Osteocyte (in vitro differentiated cells): ENCODE data around the gene ACSF3. TPM values are rescaled to one million over a fixed set of nuclear protein-coding genes. Genes with fewer than 3 reads are reported as not detected.

ENCODE experiments used
- DNase-seq: peaks from one replicate; pipeline ENCODE4 v3.0.0; 2021; ENCODE audit warnings: mixed read lengths; ENCODE audit not compliant: unreplicated experiment; ENCODE audit errors: extremely low spot score
- H3K27ac Mint-ChIP-seq: one replicate; pipeline ENCODE4 v1.8.0; 2021; ENCODE audit warnings: mild to moderate bottlenecking, mixed read lengths; ENCODE audit not compliant: unreplicated experiment
- H3K27me3 Mint-ChIP-seq: one replicate; pipeline ENCODE4 v1.8.0; 2021; ENCODE audit warnings: mixed read lengths; ENCODE audit not compliant: unreplicated experiment
- H3K36me3 Mint-ChIP-seq: one replicate; pipeline ENCODE4 v1.8.0; 2021; ENCODE audit warnings: mixed read lengths; ENCODE audit not compliant: unreplicated experiment
- H3K4me1 Mint-ChIP-seq: one replicate; pipeline ENCODE4 v1.8.0; 2021; ENCODE audit warnings: mixed read lengths; ENCODE audit not compliant: unreplicated experiment
- H3K4me3 Mint-ChIP-seq: one replicate; pipeline ENCODE4 v1.8.0; 2021; ENCODE audit warnings: mild to moderate bottlenecking, moderate library complexity, mixed read lengths; ENCODE audit not compliant: unreplicated experiment
- H3K9me3 Mint-ChIP-seq: one replicate; pipeline ENCODE4 v1.8.0; 2021; ENCODE audit warnings: mixed read lengths; ENCODE audit not compliant: unreplicated experiment
- CTCF ChIP-seq: fragments of 200-600 bp; sonication (generic); IDR thresholded peaks from 2 replicates; pipeline ENCODE4 v1.5.0; 2021; ENCODE audit warnings: antibody characterized with exemption, mild to moderate bottlenecking, moderate library complexity
- total RNA-seq: library from RNA; stranded (reverse); gene quantifications from 2 replicates; pipeline ENCODE4 v1.2.1, GENCODE V29; 2021

Gene ACSF3
- total RNA-seq, 1 donor from 2014 or later: 33.5 TPM

- H3K4me3 Mint-ChIP-seq: peak overlapping the region; percentile 10
- DNase-seq: no peak
Measured at GRCh38 chr16:89172528-89173173, 79.0 kb downstream of the ACSF3 start.

GRCh38 chr16:89173174-89173921 lies 79.7 kb downstream of the ACSF3 start:
- Mint-ChIP-seq H3K36me3 (no peaks in the 10 kb centered on the region), H3K9me3 (no peaks in the 10 kb centered on the region), H3K4me3 (no peak overlapping the region), H3K27me3 (peaks cover 3% of the 10 kb centered on the region), H3K27ac (no peak overlapping the region), H3K4me1 (peaks cover 23% of the 10 kb centered on the region)
- no peak for TF ChIP-seq CTCF
- DNase-seq: no peak

More at GRCh38 chr16:89172528-89173173, 79.0 kb downstream of the ACSF3 start:
- Mint-ChIP-seq H3K9me3 (no peaks in the 10 kb centered on the region), H3K27me3 (peaks cover 3% of the 10 kb centered on the region), H3K36me3 (no peaks in the 10 kb centered on the region), H3K4me1 (peaks cover 23% of the 10 kb centered on the region), H3K27ac (no peak overlapping the region)
- no peak for TF ChIP-seq CTCF

DNA sequence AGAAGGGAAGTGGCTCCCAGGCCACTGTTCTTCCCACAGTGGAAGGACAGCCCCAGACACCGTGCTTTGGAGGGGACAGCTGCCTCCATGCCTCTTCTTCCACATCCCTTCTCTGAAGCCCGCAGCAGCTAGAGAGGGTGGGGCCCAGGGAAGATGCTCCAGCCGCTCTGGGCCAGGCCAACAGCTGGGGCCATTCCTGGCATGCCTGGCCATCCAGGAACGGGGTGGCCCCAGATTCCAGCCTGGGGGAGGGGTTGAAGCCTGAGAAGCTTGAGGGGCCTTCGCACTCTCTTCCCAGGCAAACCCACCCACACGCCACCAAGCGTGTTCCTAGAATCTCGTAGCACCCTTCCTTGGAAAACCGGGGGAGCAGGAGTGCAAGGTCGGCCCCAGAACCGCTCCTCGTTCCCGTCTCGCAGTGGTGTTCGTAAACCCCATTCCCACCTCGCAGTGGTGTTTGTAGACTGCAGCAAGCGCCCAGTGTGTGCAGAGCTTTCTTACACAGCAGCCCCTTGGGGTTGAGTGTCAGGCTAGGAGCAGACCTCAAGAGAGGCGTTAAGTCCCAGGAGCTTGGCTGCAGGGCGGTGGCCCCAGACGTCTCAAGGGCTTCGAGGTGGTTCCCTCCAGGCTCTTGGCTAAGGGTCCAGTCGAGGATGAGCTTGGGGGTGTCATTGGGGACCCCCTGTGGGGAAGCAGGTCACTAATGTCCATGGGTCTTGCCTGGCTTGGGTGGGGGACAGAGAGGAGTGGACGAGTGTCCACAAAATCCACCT lies 80.6 kb downstream of the ACSF3 start:
- H3K9me3 Mint-ChIP-seq: no peaks in the 10 kb centered on the region
- peaks cover 3% of the 10 kb centered on the region for H3K27me3 Mint-ChIP-seq
- H3K27ac Mint-ChIP-seq: no peak overlapping the region
- H3K4me1 Mint-ChIP-seq: peaks cover 23% of the 10 kb centered on the region
- no peaks in the 10 kb centered on the region for H3K36me3 Mint-ChIP-seq
- no peak for TF ChIP-seq CTCF
- H3K4me3 Mint-ChIP-seq: no peak overlapping the region
- DNase-seq: no peak

DNA sequence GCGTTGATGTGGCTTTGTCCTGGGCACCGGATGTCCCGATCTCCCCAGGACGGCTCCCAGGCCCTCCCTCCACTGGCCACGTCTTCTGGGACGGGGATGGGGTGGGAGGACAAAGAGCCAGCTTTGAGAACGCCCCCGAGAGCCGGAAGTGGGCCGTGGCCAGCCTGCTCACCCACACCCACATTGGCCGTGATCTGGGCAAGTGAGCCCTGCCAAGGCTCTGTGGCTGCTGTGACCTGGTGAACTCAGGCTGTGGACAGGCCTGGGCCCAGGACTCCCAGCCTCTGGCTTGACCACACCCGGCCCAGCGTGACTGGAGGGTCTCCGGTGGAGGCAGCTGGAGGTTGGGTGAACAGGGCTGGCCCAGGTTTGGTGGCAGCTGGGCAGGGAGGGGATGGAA lies 81.2 kb downstream of the ACSF3 start:
- Mint-ChIP-seq H3K36me3 (no peaks in the 10 kb centered on the region), H3K4me1 (peaks cover 23% of the 10 kb centered on the region), H3K27ac (no peak overlapping the region), H3K27me3 (peaks cover 3% of the 10 kb centered on the region), H3K9me3 (no peaks in the 10 kb centered on the region), H3K4me3 (no peak overlapping the region)
- no peak for DNase-seq
- no peak for TF ChIP-seq CTCF
